GM18519 (cell line): Measurements from ENCODE around the gene RTTN.
A peak's percentile ranks its signal among the peaks of the same experiment; 100 is the strongest.
"Not testable (repeated sequence)": the region's sequence is repeated elsewhere in the genome, so short reads cannot be mapped to it uniquely, and the experiment has no call there.

Experiments
- ATAC-seq: cut with Tn5 transposase; IDR thresholded peaks from one replicate; pipeline ENCODE4 v1.9.1; 2021; ENCODE audit warnings: mild to moderate bottlenecking, moderate library complexity; ENCODE audit not compliant: unreplicated experiment, low FRiP score

RTTN gene, protein sequence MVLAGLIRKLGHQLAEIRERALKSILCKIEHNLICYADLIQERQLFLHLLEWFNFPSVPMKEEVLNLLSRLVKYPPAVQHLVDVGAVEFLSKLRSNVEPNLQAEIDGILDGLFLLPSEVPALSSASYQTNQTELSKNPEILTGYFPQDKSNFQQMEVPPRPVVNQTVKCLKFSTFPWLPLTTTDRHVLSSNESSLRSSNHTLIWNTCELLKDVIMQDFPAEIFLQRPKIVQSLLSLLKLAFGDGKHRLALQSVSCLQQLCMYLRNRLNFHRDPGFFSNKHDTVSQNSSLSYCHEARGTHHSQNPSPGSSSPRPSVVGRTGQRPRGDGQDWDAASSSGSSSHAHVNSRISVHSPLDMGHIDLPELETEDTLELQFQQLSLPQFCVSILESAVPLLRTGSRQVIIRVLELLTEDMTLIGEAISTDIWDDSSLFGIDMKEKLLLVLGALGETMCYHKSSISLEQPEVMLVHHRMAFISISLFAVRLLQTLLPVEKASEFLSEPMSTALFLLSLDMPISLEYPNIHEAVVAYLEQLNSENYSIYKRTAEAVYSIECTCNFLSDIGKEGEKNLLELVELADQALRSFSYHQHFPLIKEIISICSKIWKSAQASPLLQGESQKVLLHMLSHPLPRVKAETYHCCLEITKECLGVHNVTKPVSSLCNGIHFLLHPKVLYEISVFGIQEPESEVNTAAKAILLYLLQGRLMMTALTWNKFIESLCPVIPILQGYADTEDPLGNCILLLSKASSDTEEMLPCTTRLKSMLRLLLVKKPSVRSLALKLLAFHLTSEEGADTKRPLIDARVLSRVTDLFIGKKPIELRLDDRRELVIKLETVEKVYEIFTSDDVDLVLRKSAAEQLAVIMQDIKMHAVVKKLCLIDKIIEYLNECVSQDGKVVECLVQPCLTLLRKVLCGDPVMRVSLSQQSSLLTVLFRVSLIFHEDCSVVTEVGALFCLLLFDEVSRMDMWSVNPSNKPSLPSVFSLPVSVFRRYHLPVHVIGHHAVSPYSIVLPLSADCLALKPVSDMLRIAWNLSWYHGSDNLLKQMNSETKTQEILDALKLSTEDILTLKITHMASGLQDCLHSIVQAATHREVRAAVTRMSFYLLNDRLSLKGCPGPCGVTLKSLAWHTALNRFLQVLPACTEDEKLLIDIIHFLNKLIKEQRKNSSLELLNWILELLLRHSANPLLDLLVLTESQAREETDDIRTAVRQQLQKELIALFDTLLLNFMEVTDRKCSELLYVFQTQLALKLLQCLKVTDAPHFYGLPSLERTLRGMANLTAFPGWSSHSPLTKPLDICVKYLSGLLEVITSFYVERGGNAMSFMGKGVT (N-terminal part only)

DNA sequence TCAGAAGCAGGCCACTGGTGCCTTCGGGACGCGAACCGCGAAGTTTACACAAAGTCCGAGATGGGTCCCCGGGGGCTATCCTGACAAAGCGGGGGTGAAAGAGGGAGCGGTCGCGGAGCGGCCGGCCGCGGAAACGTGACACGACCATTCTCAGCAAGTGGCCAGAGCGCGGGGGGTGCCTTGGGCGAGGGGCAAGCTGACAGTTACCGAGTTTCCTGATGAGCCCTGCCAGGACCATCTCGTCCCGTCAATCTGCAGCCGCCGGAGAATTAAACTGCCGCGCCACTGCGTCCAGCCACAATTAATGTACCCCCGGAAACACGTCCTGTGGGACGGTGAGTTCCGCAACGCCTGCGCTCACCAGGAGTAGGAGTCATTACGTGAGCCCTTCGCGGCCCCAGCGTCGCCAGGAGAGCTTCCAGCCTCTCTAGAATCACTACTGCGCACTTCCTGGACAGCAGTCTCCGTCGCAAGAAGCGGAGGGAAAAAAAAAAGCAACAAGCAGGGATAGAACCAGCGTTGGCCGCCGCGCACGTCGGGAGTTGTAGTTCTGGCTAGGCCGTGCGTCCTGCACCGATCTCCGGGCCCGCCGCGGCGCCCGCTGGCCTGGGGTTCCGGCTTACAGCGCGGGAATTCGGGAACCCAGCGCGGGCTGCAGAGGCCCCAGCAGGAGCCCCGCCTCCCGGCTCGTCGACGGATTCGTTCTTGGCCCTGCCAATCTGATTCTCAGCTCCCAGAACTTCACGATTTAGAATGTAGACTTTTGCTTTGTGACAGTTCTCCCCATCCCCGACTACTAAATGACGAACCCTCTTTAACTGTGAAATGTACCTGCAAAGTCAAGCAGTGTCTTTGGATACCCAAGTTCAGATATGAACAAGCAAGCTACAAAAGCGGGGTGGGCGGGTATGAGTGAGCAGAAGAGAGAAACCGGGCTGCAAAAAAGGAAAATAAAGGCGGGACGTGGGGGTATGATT, at the start of gene RTTN:
Gene RTTN, minus strand, starts transcription at position 267 of the 977 bp plus-strand sequence. Its CDS starts 29 bp downstream, at position 238.
- peak; percentile 92 for ATAC-seq

GRCh38 chr18:70250781-70251180, 45.3 kb upstream of the RTTN start:
- ATAC-seq = no peak

DNA sequence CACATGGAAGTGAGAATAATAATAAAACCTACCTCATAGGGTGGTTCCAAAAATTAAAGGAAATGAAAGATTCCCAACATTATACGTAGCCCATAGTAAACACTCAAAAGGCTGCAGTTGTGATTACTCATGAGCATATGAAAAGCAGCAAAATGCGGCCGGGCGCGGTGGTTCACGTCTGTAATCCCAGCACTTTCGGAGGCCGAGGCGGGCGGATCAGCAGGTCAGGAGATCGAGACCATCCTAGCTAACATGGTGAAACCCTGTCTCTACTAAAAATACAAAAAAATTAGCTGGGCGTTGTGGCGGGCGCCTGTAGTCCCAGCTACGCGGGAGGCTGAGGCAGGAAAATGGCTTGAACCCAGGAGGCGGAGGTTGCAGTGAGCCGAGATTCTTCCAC, 44.4 kb upstream of the RTTN start:
- ATAC-seq = not testable (repeated sequence)

DNA sequence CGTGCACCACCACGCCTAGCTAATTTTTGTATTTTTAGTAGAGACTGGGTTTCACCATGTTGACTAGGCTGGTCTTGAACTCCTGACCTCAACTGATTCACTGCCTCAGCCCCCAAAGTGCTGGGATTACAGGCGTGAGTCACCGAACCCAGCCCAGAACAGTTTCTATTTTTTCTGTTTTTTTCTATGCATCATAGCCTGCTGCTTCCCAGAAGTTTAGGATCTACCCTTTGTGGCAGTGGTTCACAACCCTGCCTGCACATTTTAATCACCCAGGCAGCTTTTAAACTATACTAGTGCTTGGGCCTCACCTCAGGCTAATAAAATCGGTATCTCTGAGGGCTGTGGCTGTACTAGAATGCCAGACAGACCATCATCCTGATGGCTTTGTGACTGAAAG, 43.6 kb upstream of the RTTN start:
- ATAC-seq = no peak

DNA sequence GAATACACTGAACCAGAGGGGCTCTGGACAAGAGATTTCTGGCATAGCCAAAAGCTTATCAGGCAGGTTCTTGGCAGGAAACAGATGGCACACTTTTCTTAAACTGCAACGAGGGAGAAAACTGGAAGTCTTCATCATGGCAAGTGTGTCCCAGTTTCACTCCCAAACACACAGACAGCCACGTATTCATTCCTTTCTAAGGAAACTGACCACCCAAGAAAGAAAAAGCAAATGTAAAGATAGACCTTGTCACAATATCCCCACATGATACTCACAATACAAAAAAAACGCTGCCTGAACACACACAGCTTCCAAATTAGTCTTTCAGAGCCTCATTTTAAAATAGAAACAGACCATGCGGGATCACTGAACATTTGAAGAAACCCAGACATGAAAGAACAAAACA, 40.6 kb upstream of the RTTN start:
- no peak for ATAC-seq

GRCh38 chr18:70243131-70243929, 37.8 kb upstream of the RTTN start:
- no peak for ATAC-seq

DNA sequence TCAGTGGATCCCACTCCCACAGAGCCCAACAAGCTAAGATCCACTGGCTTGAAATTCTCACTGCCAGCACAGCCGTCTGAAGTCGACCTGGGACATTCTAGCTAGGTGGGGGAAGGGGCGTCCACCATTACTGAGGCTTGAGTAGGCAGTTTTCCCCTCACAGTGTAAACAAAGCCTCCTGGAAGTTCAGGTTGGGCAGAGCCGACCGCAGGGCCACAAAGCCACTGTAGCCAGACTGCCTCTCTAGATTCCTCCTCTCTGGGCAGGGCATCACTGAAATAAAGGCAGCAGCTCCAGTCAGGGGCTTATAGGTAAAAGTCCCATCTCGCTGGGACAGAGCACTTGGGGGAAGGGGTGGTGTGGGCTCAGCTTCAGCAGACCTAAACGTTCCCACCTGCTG, 31.4 kb upstream of the RTTN start:
- not testable (repeated sequence) for ATAC-seq

GRCh38 chr18:70235478-70235877, 30.0 kb upstream of the RTTN start:
- ATAC-seq = no peak

DNA sequence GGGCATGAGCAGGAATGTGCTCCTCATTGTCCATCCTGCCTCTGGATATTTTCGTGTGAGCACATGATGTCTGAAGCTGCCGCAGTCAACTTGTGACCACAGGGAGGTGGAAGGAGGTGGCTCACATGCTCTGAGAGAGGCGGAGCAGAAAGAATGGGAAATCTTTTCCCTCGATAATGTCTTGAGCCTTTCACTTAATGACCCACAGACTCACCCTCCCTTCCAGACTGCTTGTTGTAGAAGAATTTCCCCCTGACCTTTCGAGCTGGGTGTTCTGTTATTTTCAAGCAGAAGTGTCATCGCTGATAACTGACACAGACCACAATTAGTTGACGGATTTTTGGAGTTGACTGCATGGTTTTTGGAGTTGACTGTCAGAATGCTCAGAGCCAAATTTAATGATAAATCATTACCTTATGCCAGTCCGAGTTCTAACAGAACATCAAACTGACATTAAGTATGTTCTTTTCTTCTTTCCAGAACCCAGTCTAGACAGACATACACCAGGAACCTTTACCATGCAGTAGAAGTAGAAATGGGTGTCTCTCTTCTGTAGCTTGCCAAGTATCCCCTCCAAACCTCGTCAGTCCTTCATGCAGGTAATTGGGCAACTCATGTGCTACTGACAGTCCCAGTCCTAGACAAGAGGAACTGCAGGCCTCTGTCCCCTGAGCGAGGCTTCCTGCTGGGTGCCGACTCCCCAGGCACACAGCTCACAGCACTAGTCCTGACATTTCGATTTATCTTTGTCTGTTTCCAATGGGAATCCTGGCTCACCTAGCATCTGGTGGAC, 29.4 kb upstream of the RTTN start:
- ATAC-seq = no peak

- no peak for ATAC-seq
Measured at GRCh38 chr18:70233974-70234373, 28.5 kb upstream of the RTTN start.

DNA sequence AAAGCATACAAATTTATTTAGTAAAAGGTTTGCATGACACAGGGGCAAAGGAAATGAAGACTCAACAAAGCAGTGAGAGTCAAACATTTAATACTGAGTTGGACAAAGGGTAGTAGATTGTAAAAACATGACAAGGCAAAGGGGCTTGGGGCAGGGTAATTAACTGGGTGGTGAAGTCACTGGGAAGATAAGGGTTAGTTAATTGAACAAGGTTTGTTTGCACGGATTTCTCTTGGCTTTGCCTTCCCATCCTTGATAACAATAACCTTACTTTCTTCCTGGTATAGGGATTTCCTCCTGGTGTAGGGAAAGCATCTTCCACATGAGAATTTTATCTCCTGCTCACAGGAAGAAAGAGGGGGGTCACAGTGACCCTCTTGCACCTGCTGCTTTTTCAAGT, 26.8 kb upstream of the RTTN start:
- ATAC-seq = no peak

- no peak for ATAC-seq
Measured at GRCh38 chr18:70229639-70230038, 24.2 kb upstream of the RTTN start.

DNA sequence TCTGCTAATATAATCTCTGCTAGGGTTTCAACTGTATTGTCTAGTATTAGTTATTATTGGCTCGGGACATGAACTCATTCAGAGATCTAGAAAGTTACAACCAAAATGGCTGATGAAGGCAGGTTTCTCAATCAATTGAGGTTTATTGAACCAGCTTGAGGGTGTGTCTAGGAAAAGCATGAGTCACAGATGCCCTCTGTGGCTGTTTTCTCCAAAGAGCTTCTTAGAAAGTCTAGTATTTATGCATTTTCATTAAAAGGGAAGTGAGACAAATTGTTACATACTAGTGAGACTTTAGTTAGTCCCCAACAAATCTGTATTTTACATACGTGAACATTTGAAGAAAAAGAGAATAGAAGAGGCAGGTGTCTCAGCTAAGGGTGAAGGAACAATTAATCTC, 23.0 kb upstream of the RTTN start:
- no peak for ATAC-seq

DNA sequence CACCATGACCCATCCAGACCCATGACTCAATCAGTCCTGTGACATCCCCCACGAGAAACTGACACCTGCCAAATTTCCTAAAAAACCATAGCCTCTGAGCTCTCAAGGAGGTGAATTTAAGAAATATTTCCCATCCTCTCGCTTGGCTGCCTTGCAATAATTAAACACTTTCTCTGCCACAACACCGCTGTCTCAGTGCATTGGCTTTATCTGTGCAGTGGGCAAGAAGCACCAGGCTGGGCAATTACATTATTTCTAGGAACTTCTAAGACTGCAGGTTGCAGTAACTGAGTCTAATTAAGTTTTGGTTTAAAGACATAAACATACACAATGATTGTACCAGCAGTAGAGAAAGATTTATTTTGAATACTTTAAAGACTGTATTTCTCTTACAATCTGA, 22.0 kb upstream of the RTTN start:
- ATAC-seq = no peak

- ATAC-seq = no peak
Measured at GRCh38 chr18:70221915-70222278, 16.4 kb upstream of the RTTN start.

- no peak for ATAC-seq
Measured at GRCh38 chr18:70221156-70221914, 15.8 kb upstream of the RTTN start.

DNA sequence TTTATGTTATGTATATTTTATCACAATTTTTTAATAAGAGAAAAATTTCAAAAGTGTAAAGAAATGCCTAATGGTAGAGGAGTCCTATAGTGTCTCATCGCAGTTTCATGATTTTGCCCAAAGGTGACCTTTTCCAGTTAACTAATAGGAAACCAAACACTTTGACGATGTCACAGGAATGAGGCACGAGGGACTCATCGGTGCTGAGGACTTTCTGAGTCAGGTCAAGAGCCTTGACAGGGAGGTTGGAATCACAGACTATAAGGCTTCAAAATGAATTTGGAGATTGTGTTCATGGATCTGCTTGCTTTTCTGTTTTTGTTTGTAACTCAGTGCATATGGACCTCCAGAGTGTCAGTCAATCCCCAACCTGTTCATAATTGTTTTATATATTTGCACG, 15.1 kb upstream of the RTTN start:
- no peak for ATAC-seq
